GM08714 (cell line): ENCODE measurements around the gene PIGP.
"Not testable (repeated sequence)": the region's sequence is repeated elsewhere in the genome, so short reads cannot be mapped to it uniquely, and the experiment has no call there.

Source experiments
- H3K4me3 ChIP-seq: fragments of 200-500 bp; sonication (Bioruptor generic); 2 replicates; pipeline ENCODE4 v1.5.1; 2014; ENCODE audit warnings: mild to moderate bottlenecking, low read length, inconsistent platforms
- ZNF274 ChIP-seq: IDR thresholded peaks from 2 replicates; pipeline ENCODE4 v1.6.1; 2012; ENCODE audit warnings: mild to moderate bottlenecking, low read depth, low read length

Gene PIGP

GRCh38 chr21:37043818-37044217, 29.1 kb downstream of the PIGP start:
- H3K4me3 ChIP-seq = no peak overlapping the region
- TF ChIP-seq ZNF274 = no peak

- H3K4me3 ChIP-seq = no peak overlapping the region
- TF ChIP-seq ZNF274 = no peak
Measured at GRCh38 chr21:37041706-37042271, 31.1 kb downstream of the PIGP start.

- H3K4me3 ChIP-seq = no peak overlapping the region
- TF ChIP-seq ZNF274 = no peak
Measured at GRCh38 chr21:37040212-37040611, 32.7 kb downstream of the PIGP start.

- TF ChIP-seq ZNF274 = no peak
- H3K4me3 ChIP-seq = no peak overlapping the region
Measured at GRCh38 chr21:37039411-37040075, 33.3 kb downstream of the PIGP start.

- no peak overlapping the region for H3K4me3 ChIP-seq
- TF ChIP-seq ZNF274 = no peak
Measured at GRCh38 chr21:37036177-37036576, 36.7 kb downstream of the PIGP start.

- H3K4me3 ChIP-seq = not testable (repeated sequence)
Measured at GRCh38 chr21:37034394-37034793, 38.5 kb downstream of the PIGP start.

GRCh38 chr21:37032877-37033471, 39.9 kb downstream of the PIGP start:
- H3K4me3 ChIP-seq = no peak overlapping the region

GRCh38 chr21:37032293-37032692, 40.6 kb downstream of the PIGP start:
- H3K4me3 ChIP-seq = no peak overlapping the region
- TF ChIP-seq ZNF274 = no peak

More at GRCh38 chr21:37032877-37033471, 39.9 kb downstream of the PIGP start:
- no peak for TF ChIP-seq ZNF274

GRCh38 chr21:37030864-37031263, 42.0 kb downstream of the PIGP start:
- H3K4me3 ChIP-seq = no peak overlapping the region
- no peak for TF ChIP-seq ZNF274

GRCh38 chr21:37028570-37028969, 44.3 kb downstream of the PIGP start:
- H3K4me3 ChIP-seq = no peak overlapping the region
- TF ChIP-seq ZNF274 = no peak

GRCh38 chr21:37026499-37026898, 46.4 kb downstream of the PIGP start:
- no peak overlapping the region for H3K4me3 ChIP-seq
- no peak for TF ChIP-seq ZNF274

GRCh38 chr21:37017951-37018679, 54.8 kb downstream of the PIGP start:
- TF ChIP-seq ZNF274 = no peak
- H3K4me3 ChIP-seq = no peak overlapping the region
